DOHH2 (cell line): ENCODE measurements around the gene CZIB.
A peak's percentile ranks its signal among the peaks of the same experiment; 100 is the strongest.

ENCODE experiments used
- H3F3A ChIP-seq: fragments of 200-600 bp; sonication (generic), shearing (Covaris generic); 2 replicates; pipeline ENCODE4 v1.6.0; 2016; ENCODE audit warnings: antibody characterized with exemption, mild to moderate bottlenecking; ENCODE audit not compliant: control insufficient read depth, insufficient read depth
- H3K27ac ChIP-seq: fragments of 200-600 bp; sonication (generic); 2 replicates; pipeline ENCODE4 v1.5.1; 2014; ENCODE audit warnings: low read depth, mild to moderate bottlenecking, low read length, moderate library complexity
- H3K27me3 ChIP-seq: fragments of 200-600 bp; sonication (generic); 2 replicates; pipeline ENCODE4 v1.6.1; 2014; ENCODE audit warnings: mild to moderate bottlenecking, low read length, mixed read lengths; ENCODE audit not compliant: control insufficient read depth
- H3K36me3 ChIP-seq: fragments of 200-600 bp; sonication (generic); 2 replicates; pipeline ENCODE4 v1.6.1; 2014; ENCODE audit warnings: mild to moderate bottlenecking, low read length, moderate library complexity, mixed read lengths; ENCODE audit not compliant: control insufficient read depth
- H3K4me1 ChIP-seq: fragments of 200-600 bp; sonication (generic); 2 replicates; pipeline ENCODE4 v1.6.1; 2014; ENCODE audit warnings: mild to moderate bottlenecking, low read length, mixed read lengths; ENCODE audit not compliant: control insufficient read depth
- H3K4me2 ChIP-seq: fragments of 200-600 bp; sonication (generic); 2 replicates; pipeline ENCODE4 v1.6.0; 2014; ENCODE audit warnings: mild to moderate bottlenecking, low read length, moderate library complexity
- H3K4me3 ChIP-seq: fragments of 200-600 bp; sonication (generic); 2 replicates; pipeline ENCODE4 v1.5.1; 2014; ENCODE audit warnings: mild to moderate bottlenecking, low read length, mixed read lengths
- H3K79me2 ChIP-seq: fragments of 200-600 bp; sonication (generic); 2 replicates; pipeline ENCODE4 v1.6.1; 2014; ENCODE audit warnings: mild to moderate bottlenecking, low read length, mixed read lengths; ENCODE audit not compliant: control insufficient read depth
- H3K9me2 ChIP-seq: fragments of 200-600 bp; sonication (generic); replicated peaks from 2 replicates; pipeline ENCODE4 v1.6.1; 2014; ENCODE audit warnings: mild to moderate bottlenecking, low read length, mixed read lengths; ENCODE audit not compliant: control insufficient read depth
- H3K9me3 ChIP-seq: fragments of 200-600 bp; sonication (generic); 2 replicates; pipeline ENCODE4 v1.6.1; 2014; ENCODE audit warnings: antibody characterized with exemption, low read length, mixed read lengths; ENCODE audit not compliant: control insufficient read depth, insufficient read depth
- H4K20me1 ChIP-seq: fragments of 200-600 bp; sonication (generic); 2 replicates; pipeline ENCODE4 v1.6.0; 2014; ENCODE audit warnings: low read depth, mild to moderate bottlenecking, antibody characterized with exemption, low read length, moderate library complexity; ENCODE audit not compliant: control insufficient read depth, insufficient read depth
- EZH2phosphoT487 ChIP-seq: fragments of 200-600 bp; sonication (generic); IDR thresholded peaks from 2 replicates; pipeline ENCODE4 v1.6.1; 2017; ENCODE audit warnings: borderline replicate concordance, mild to moderate bottlenecking, antibody characterized with exemption, low read length, moderate library complexity, mixed read lengths
- TF ChIP-seq, protein P1 (sequence below): fragments of 200-600 bp; sonication (generic); IDR thresholded peaks from one replicate; pipeline ENCODE4 v1.5.1; 2014; ENCODE audit warnings: antibody characterized with exemption, mild to moderate bottlenecking, low read depth, low read length; ENCODE audit not compliant: poor library complexity, severe bottlenecking

CZIB gene

GRCh38 chr1:53182111-53182593 lies 38.3 kb downstream of the CZIB start:
- Histone ChIP-seq H3F3A (no peaks in the 10 kb centered on the region), H3K27me3 (peaks cover 33% of the 10 kb centered on the region), H3K36me3 (no peaks in the 10 kb centered on the region), H3K4me2 (no peak overlapping the region), H3K27ac (no peak overlapping the region), H3K4me3 (no peak overlapping the region), H3K9me3 (no peaks in the 10 kb centered on the region), H3K4me1 (peaks cover 7% of the 10 kb centered on the region; the same call in 1 of the 2 replicates), H3K79me2 (no peaks in the 10 kb centered on the region), H3K9me2 (no peaks in the 10 kb centered on the region), H4K20me1 (no peaks in the 10 kb centered on the region)
- TF ChIP-seq, protein P1, sequence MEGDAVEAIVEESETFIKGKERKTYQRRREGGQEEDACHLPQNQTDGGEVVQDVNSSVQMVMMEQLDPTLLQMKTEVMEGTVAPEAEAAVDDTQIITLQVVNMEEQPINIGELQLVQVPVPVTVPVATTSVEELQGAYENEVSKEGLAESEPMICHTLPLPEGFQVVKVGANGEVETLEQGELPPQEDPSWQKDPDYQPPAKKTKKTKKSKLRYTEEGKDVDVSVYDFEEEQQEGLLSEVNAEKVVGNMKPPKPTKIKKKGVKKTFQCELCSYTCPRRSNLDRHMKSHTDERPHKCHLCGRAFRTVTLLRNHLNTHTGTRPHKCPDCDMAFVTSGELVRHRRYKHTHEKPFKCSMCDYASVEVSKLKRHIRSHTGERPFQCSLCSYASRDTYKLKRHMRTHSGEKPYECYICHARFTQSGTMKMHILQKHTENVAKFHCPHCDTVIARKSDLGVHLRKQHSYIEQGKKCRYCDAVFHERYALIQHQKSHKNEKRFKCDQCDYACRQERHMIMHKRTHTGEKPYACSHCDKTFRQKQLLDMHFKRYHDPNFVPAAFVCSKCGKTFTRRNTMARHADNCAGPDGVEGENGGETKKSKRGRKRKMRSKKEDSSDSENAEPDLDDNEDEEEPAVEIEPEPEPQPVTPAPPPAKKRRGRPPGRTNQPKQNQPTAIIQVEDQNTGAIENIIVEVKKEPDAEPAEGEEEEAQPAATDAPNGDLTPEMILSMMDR: peak; percentile 91
- no peak for TF ChIP-seq EZH2phosphoT487

DNA sequence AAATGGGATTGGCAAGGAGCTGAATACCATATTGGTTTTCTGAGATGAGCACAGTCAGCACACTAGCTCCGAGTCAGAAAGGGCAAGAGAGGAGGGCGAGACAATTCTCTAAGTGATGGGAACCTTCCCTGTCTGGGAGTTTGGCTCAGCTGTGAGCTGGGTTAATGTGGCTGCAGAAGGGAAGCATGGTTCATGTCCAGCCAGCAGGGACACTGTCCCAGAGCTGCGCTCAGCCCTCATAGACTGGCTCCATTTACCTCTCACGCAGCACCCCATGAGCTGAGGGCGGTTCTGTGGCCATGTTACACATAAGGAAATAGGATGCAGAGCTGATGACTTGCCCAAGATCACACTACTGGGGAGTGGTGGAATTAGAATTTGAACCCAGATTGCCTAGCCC lies 39.5 kb downstream of the CZIB start:
- Histone ChIP-seq H3K9me3 (no peaks in the 10 kb centered on the region), H3K27ac (no peak overlapping the region), H3K4me3 (no peak overlapping the region), H3K4me2 (no peak overlapping the region), H3K4me1 (peaks cover 7% of the 10 kb centered on the region; the same call in 1 of the 2 replicates), H3K9me2 (no peaks in the 10 kb centered on the region), H3F3A (no peaks in the 10 kb centered on the region), H3K79me2 (no peaks in the 10 kb centered on the region), H4K20me1 (no peaks in the 10 kb centered on the region), H3K27me3 (peaks cover 39% of the 10 kb centered on the region), H3K36me3 (no peaks in the 10 kb centered on the region)
- TF ChIP-seq, protein P1: no peak
- TF ChIP-seq EZH2phosphoT487: no peak

- no peaks in the 10 kb centered on the region for H3K79me2 ChIP-seq
- H3K27me3 ChIP-seq: peaks cover 45% of the 10 kb centered on the region
- H3K9me2 ChIP-seq: no peaks in the 10 kb centered on the region
- no peaks in the 10 kb centered on the region for H3K36me3 ChIP-seq
- peaks cover 4% of the 10 kb centered on the region; the same call in 1 of the 2 replicates for H3K4me1 ChIP-seq
- TF ChIP-seq, protein P1: no peak
- no peaks in the 10 kb centered on the region for H3F3A ChIP-seq
- no peaks in the 10 kb centered on the region for H3K9me3 ChIP-seq
- H3K27ac ChIP-seq: no peak overlapping the region
- H3K4me2 ChIP-seq: no peak overlapping the region
- H3K4me3 ChIP-seq: no peak overlapping the region
- H4K20me1 ChIP-seq: no peaks in the 10 kb centered on the region
These were observed 40.2 kb downstream of the CZIB start for GRCh38 chr1:53180226-53180625.
